NCI-H2196 treated with DMSO at 0.1 percent for 48 hours (cell line): ENCODE data around the gene DNAAF5.

Experiments
- DNase-seq: peaks from one replicate; lab custom pipeline; 2025; ENCODE audit not compliant: unreplicated experiment; lab: John Stamatoyannopoulos, UW

The DNAAF5 gene

GRCh38 chr7:831596-832166 is 105.2 kb downstream of the DNAAF5 start:
- DNase-seq: no peak

GRCh38 chr7:832167-832967 is 105.9 kb downstream of the DNAAF5 start, which contains the start of gene SUN1:
TSS of gene SUN1 (plus strand) at chr7:832476. CDS start at chr7:832525, 49 bp downstream.
- DNase-seq: no peak

- no peak for DNase-seq
Measured at GRCh38 chr7:832968-833424, 106.5 kb downstream of the DNAAF5 start.

GRCh38 chr7:833601-834258 is 107.2 kb downstream of the DNAAF5 start:
- DNase-seq: no peak

- DNase-seq: no peak
Measured at GRCh38 chr7:834277-834676, 107.8 kb downstream of the DNAAF5 start.

- no peak for DNase-seq
Measured at GRCh38 chr7:835021-835420, 108.5 kb downstream of the DNAAF5 start.

- no peak for DNase-seq
Measured at GRCh38 chr7:835485-836401, 109.2 kb downstream of the DNAAF5 start.
